Mammary epithelial cell (primary cell): ENCODE data around the gene ZSWIM4.
"Not testable (repeated sequence)": the region's sequence is repeated elsewhere in the genome, so short reads cannot be mapped to it uniquely, and the experiment has no call there.

Experiments used
- EZH2 ChIP-seq: IDR thresholded peaks from 2 replicates; pipeline ENCODE4 v1.6.1; 2012; ENCODE audit warnings: low read length, inconsistent platforms, borderline replicate concordance
- TF ChIP-seq, protein P1 (sequence below), 2 donors: IDR thresholded peaks in 1 of 2; conservative IDR thresholded peaks in 1 of 2; 2 replicates each; pipeline ENCODE4 v1.5.1; 2011 to 2012; ENCODE audit warnings: inconsistent platforms in 2 of 2, low read length in 2 of 2, mild to moderate bottlenecking in 2 of 2, control low read depth in 1 of 2, low read depth in 1 of 2; ENCODE audit not compliant: insufficient read depth in 1 of 2; ENCODE audit errors: extremely low read depth in 1 of 2

DNA sequence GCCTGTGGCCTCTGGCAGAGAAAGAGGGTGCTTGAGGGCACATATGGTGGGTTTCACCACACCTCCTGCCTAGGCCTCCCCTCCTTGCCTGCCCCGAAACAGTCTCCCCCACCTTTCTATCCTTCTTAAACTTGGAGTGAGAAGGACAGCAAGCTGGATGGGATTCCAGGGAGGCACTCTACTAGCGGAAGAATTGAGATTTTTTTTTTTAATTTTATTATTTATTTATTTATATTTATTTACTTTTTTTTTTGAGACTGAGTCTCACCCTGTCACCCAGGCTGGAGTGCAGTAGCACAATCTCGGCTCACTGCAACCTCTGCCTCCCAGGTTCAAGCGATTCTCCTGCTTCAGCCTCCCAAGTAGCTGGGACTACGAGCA, 56.5 kb downstream of the ZSWIM4 start:
- TF ChIP-seq, protein P1, sequence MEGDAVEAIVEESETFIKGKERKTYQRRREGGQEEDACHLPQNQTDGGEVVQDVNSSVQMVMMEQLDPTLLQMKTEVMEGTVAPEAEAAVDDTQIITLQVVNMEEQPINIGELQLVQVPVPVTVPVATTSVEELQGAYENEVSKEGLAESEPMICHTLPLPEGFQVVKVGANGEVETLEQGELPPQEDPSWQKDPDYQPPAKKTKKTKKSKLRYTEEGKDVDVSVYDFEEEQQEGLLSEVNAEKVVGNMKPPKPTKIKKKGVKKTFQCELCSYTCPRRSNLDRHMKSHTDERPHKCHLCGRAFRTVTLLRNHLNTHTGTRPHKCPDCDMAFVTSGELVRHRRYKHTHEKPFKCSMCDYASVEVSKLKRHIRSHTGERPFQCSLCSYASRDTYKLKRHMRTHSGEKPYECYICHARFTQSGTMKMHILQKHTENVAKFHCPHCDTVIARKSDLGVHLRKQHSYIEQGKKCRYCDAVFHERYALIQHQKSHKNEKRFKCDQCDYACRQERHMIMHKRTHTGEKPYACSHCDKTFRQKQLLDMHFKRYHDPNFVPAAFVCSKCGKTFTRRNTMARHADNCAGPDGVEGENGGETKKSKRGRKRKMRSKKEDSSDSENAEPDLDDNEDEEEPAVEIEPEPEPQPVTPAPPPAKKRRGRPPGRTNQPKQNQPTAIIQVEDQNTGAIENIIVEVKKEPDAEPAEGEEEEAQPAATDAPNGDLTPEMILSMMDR (conservative IDR thresholded peaks at IDR 0.05 in 1 of 2, IDR thresholded peaks at IDR 0.05 in 1 of 2; ENCODE audit: extremely low read depth in 1 of 2, insufficient read depth in 1 of 2, low read depth in 1 of 2, low read length in 2 of 2): not testable (repeated sequence)
- TF ChIP-seq EZH2: not testable (repeated sequence)
